ENCODE data around the gene FRMD5.

The FRMD5 gene

DNA sequence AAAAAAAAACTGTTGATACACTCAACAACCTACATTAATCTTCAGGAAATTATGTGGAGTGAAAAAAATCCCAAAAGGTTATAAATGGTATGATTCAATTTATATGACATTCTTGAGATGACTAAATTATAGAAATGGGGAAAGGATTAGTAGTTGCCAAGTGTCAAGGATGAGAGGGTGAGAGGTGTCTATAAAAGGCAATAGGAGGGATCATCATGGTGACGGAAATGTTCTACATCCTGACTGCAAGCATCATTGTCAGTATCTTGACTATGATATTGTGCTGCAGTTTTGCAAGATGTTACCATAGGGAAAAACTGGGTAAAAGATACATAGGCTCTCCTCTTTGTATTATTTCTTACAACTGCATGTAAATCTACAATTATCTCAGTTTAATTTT lies 125.6 kb downstream of the FRMD5 start:
- no peak overlapping the region for H3K4me3 ChIP-seq (ENCODE audit: low read depth, low read length)
- DNase-seq (ENCODE audit: low read depth), result no peak
- TF ChIP-seq CTCF (IDR thresholded peaks at IDR 0.05; ENCODE audit: control insufficient read depth, extremely low read depth, insufficient read depth), result no peak

DNA sequence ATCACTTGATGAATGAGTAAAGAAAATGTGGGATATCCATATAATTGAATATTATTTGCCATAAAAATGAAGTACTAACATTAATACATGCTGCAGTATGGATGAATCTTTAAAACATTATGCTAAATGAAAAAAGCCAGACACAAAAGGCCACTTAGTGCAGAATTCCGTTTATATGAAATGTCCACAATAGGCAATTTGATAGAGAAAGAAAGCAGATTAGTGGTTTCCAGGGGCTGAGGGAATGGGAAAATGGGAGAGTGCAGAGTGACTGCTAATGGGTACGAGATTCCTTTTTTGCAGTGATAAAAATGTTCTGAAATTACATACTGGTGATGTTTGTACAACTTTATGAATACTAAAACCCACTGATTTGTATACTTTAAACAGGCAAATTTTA lies 126.7 kb downstream of the FRMD5 start:
- H3K4me3 ChIP-seq (ENCODE audit: low read depth, low read length), result no peak overlapping the region
- DNase-seq (ENCODE audit: low read depth), result no peak
- no peak for TF ChIP-seq CTCF (IDR thresholded peaks at IDR 0.05; ENCODE audit: control insufficient read depth, extremely low read depth, insufficient read depth)

- DNase-seq (ENCODE audit: low read depth), result peak; percentile 57
- peak; percentile 82 for TF ChIP-seq CTCF (IDR thresholded peaks at IDR 0.05; ENCODE audit: control insufficient read depth, extremely low read depth, insufficient read depth)
- H3K4me3 ChIP-seq (ENCODE audit: low read depth, low read length), result no peak overlapping the region
Measured at GRCh38 chr15:44066211-44066827, 128.8 kb downstream of the FRMD5 start.

DNA sequence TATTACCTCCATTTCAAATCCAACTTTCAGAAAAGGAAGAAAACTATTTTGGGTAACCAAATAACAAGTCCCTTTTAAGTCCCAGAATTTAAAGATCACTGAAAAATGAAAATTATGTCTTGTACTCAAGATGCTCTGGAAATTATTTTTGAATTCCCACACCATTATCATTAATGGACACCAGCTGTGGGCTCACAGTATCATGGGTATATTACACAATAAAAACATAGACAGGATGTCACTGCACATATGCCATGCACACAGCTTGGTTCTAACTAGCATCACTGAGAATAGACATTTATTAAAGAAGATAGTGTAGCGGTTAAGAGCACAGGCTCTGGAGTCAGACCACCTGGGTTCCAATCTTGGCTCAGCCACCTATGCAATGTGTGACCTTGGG lies 130.4 kb downstream of the FRMD5 start:
- no peak overlapping the region for H3K4me3 ChIP-seq (ENCODE audit: low read depth, low read length)
- no peak for DNase-seq (ENCODE audit: low read depth)
- TF ChIP-seq CTCF (IDR thresholded peaks at IDR 0.05; ENCODE audit: control insufficient read depth, extremely low read depth, insufficient read depth), result no peak

DNA sequence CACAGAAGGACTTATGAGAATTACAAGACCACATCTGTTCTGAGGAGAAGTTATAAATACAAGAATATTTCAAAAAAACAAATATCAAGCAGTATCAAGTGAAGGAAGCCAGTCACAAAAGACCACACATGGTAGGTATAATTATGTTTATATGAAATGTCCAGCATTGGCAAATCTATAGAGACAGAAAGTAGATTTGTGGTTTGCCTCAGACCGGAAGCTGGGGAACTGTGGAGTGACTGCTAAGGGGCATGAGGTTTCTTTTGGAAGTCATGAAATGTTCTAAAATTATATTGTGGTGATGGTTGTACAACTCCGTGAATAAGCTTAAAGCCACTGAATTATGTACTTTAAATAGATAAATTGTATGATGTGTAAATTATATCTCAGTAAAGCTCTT lies 136.9 kb downstream of the FRMD5 start:
- H3K4me3 ChIP-seq (ENCODE audit: low read depth, low read length), result no peak overlapping the region
- TF ChIP-seq CTCF (IDR thresholded peaks at IDR 0.05; ENCODE audit: control insufficient read depth, extremely low read depth, insufficient read depth), result no peak
- no peak for DNase-seq (ENCODE audit: low read depth)

DNA sequence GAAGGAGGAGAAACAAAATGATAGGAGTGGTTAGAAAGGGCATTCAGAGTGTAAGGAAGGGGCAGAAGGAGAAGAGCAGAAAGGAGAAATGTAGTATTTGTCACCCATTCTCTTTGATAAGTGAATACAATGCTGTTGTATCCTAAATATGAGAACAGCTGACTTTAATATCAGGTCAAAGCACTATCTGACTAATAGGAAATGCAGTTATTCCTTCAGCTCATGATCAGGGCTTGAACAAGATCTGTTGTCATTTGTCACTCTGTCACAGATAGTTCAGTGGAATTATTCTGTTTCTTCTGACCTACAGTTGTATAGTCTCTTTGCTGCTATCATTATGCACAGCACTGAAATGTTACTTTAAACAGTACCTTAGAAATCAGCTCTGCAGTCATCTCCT lies 149.4 kb downstream of the FRMD5 start:
- no peak for TF ChIP-seq CTCF (IDR thresholded peaks at IDR 0.05; ENCODE audit: control insufficient read depth, extremely low read depth, insufficient read depth)
- no peak overlapping the region for H3K4me3 ChIP-seq (ENCODE audit: low read depth, low read length)
- DNase-seq (ENCODE audit: low read depth), result no peak

DNA sequence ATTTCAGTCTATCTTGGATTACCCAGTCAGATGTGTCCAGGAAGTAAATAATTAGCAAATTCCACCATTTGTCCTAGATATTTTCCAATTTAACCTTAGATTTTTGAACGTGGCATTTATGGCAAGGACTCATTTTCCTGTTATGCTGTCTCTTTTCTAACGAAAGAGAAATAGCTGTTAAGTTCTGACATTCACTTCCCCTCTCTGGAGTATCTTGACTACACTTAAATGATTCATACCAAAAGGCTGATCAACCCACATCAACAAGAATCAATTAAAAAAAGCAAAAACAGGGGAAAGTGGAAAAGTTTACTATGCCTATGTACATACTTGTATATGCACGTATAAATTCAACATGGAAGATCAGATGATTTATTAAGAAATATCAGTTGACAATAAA lies 149.9 kb downstream of the FRMD5 start:
- no peak overlapping the region for H3K4me3 ChIP-seq (ENCODE audit: low read depth, low read length)
- TF ChIP-seq CTCF (IDR thresholded peaks at IDR 0.05; ENCODE audit: control insufficient read depth, extremely low read depth, insufficient read depth), result no peak
- DNase-seq (ENCODE audit: low read depth), result no peak
